NCI-H748 (cell line): ENCODE results near the gene UBC.

Source experiments
- DNase-seq: peaks from one replicate; lab custom pipeline; 2025; ENCODE audit not compliant: unreplicated experiment; lab: John Stamatoyannopoulos, UW

Gene UBC

GRCh38 chr12:124865728-124866127 is 48.7 kb downstream of the UBC start:
- no peak for DNase-seq

GRCh38 chr12:124864326-124864752 is 50.1 kb downstream of the UBC start:
- DNase-seq, result no peak

GRCh38 chr12:124863416-124864325 is 50.8 kb downstream of the UBC start, which contains the start of gene SCARB1:
Gene SCARB1, minus strand, starts transcription at chr12:124863864. Its CDS starts 144 bp downstream, at chr12:124863720.
- peak; percentile 75 for DNase-seq

GRCh38 chr12:124862768-124863415 is 51.6 kb downstream of the UBC start:
- DNase-seq, result peak; percentile 39

GRCh38 chr12:124861898-124862676 is 52.4 kb downstream of the UBC start:
- DNase-seq, result no peak
